GM21447 (cell line): ENCODE results near the gene FHAD1.

Experiments used
- ATAC-seq: cut with Tn5 transposase; IDR thresholded peaks from one replicate; pipeline ENCODE4 v1.9.1; 2021; ENCODE audit not compliant: unreplicated experiment

Gene FHAD1

GRCh38 chr1:15344380-15344779, 97.4 kb downstream of the FHAD1 start:
- ATAC-seq = no peak

DNA sequence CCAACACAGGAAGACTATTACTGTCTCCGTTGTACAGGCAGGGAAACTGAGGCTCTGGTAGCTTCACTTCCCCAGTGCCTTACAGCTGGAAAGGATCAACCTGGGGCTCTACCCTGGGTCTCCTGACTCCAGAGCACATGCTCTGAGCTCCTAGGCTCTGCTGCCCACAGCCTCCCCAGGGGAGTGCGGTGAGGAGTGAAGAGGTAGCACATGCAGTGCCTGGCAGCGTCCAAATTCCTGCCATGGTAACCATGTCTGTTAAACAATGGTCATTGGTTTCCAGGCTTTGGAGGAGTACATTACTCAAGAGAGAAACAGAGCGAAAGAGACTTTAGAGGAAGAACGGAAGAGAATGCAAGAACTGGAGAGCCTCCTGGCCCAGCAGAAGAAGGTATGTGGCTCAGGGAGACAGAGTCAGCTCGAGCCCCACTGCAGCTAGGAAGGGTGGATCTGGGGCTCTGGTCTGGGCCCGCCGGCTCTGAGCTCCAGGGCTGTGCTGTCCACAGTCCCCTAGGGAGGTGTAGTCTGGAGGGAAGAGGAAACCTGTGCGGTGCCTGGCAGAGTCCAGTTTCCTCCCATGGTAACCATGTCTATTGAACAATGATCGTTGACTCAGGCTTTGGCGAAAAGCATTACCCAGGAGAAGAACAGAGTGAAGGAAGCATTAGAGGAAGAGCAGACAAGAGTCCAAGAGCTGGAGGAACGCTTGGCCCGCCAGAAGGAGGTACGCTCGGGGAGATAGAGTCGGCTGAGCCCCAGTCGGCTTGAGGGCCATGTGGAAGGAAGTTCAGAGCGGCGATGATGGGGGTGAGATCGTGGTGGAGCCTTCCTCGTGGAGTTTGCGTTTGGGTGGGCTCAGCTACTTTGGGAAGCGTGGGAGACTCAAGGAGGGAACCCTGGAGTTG, 98.0 kb downstream of the FHAD1 start:
- ATAC-seq = no peak

DNA sequence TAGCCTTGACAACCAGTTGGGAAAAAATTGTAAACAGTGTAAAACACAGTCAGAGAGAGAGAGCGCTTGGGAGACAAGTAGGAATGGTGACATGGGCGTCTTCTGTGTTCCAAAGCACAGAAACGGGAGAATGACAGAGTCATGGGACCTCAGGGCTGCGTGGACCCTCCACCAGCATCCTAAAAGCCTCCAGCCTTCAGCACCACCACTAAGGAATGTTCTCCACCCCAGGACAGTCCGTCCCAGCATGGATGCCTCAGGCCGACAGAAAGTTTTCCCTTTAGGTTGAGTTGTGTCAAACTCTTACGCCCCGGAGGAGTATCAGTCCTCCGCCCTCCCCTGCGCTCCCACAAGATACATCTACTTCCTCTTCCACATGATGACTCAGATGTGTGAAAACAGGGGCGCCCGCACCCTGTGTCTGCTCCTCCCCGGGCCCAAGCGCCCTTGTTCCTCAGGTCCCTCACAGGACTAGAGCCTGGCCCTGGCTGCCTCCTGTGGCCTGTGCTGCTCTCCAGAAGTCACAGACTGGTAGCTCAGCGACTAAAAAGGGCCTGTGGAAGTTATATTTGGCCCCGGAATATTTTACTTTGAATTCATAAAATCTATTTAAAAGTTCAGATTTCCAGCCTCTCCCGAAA, 98.8 kb downstream of the FHAD1 start:
- peak; percentile 80 for ATAC-seq

DNA sequence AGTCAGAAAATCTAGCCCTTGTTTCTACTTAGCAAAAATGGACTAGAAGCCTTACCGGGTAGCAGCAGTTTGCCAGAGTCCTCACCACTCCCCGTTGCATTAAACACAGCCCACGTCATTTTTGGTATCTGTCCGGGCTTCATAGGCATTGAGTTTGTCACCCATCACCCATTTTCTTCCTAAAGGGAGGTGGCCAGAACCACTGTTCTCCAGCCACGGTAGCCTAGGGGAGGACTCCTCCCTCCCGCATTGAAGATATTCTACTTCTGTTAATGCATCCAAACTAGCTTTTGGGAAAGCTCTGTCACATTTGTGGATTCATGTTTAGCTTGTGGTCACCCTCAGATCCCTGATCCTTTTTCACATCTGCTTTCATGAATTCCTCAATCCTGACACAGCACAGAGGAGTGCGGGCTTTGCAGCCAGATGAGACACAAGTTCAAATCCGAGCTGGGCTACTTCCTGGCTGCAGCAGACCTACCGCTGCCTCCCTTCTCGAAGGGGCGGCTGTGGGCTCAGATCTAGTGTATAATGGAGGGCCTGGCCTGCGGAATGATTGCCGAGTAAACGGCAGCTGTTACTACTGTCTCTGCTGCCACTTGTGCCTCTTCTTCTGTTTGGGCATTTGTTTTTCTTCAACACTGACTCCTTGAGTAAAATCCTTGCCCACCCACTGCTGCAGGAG, 99.5 kb downstream of the FHAD1 start:
- ATAC-seq = no peak

DNA sequence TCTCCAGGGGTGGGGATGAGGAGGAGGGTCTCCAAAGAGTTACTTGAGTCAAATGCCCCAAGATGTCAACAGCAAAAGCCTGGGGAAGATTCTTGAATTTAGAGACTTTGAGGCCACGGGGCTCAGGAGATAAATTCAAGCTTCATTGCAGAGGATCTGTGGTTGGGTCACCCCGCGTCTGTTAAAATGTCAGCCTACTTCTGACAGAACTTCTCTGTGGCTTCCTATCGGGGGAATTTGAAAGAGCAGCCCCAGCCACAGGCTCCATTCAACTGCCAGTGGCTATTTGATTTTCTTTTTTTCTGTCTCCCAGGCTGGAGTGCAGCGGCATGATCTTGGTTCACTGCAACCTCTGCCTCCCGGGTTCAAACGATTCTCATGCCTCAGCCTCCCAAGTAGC, 100.2 kb downstream of the FHAD1 start:
- ATAC-seq = no peak

DNA sequence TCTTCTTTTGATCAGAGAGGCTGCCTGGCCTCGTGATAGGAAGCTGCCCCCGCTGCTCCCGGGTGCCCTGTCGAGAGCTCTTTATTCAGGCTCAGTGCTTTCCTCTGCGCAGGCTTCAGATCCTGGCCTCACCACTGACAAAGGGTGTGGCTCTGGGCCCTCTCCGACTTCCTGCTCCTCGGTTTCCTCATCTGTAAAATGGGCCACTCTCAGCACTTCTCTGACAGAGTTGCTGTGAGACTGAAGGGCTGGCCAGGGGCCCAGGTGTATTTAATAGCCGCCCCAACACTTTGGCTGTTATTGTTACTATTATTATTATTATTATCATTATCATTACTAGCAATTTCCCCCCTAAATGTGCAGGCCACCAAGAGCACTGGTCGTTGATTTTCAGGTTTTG, 101.6 kb downstream of the FHAD1 start:
- no peak for ATAC-seq

DNA sequence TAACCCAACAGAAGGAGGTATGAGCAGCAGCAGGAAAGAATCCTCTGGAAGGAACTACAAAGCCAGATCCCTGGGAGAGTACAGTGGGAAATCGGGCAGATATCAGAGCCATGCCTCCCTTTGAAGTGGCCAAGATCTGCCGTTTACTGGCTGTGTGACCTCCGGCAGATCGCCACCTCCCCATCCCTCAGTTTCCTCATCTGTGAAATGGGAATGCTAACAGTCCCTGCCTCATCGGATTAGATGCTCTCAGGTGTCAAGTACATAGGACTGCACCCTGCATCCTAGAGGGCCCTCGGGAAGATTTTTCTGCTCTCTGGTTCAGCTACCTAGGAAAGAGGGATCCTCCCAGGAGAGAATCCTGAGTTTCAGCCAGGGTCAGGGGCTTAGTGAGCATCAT, 102.1 kb downstream of the FHAD1 start:
- no peak for ATAC-seq

- ATAC-seq = no peak
These were observed 103.1 kb downstream of the FHAD1 start for GRCh38 chr1:15350151-15350550.

- ATAC-seq = no peak
These were observed 103.7 kb downstream of the FHAD1 start for GRCh38 chr1:15350551-15351200.

DNA sequence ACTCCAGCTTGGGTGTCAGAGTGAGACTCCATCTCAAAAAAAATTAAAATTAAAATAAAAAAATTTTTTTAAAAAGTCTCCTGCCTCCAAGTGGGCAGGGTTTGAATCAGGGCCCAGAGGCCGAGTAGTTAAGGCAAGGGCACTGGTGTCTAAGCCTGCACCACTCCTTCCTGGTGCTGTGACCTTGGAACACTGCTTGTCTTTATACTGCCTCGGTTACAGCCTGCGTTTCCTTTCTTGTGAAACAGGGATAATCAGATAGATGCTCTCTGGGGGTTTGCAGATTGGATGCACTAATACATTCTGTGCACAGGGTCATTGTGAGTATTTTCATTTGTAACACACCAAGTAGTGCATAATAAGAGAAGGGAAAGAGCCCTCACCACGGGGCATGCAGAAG, 104.3 kb downstream of the FHAD1 start:
- no peak for ATAC-seq

- ATAC-seq = no peak
These were observed 105.3 kb downstream of the FHAD1 start for GRCh38 chr1:15352128-15352957.

- no peak for ATAC-seq
These were observed 107.0 kb downstream of the FHAD1 start for GRCh38 chr1:15353839-15354579.

GRCh38 chr1:15354580-15354965, 107.5 kb downstream of the FHAD1 start:
- no peak for ATAC-seq

- no peak for ATAC-seq
These were observed 109.1 kb downstream of the FHAD1 start for GRCh38 chr1:15355968-15356625.

- no peak for ATAC-seq
These were observed 110.7 kb downstream of the FHAD1 start for GRCh38 chr1:15357612-15358207.

GRCh38 chr1:15358565-15359133, 111.6 kb downstream of the FHAD1 start:
- ATAC-seq = no peak

GRCh38 chr1:15360700-15361099, 113.7 kb downstream of the FHAD1 start:
- ATAC-seq = no peak

- no peak for ATAC-seq
These were observed 115.2 kb downstream of the FHAD1 start for GRCh38 chr1:15362096-15362736.
